OCI-LY7 (cell line): ENCODE results near the gene SUSD3.

Experiments used
- CTCF ChIP-seq: fragments of 200-600 bp; sonication (generic); conservative IDR thresholded peaks from 2 replicates; pipeline ENCODE4 v1.5.1; 2014; ENCODE audit warnings: mild to moderate bottlenecking, antibody characterized with exemption, low read length, moderate library complexity, mixed read lengths
- EZH2phosphoT487 ChIP-seq: fragments of 200-600 bp; sonication (generic); IDR thresholded peaks from 2 replicates; pipeline ENCODE4 v1.6.1; 2018; ENCODE audit warnings: low read depth, borderline replicate concordance, mild to moderate bottlenecking, mixed run types, antibody characterized with exemption, low read length, moderate library complexity, mixed read lengths

- TF ChIP-seq EZH2phosphoT487 (no peak), CTCF (no peak)
Measured at GRCh38 chr9:93107825-93108161, 49.3 kb downstream of the SUSD3 start.
